HEK293 (cell line): ENCODE results near the gene PRKCA.
A peak's percentile ranks its signal among the peaks of the same experiment; 100 is the strongest.

Source experiments
- BCL11A ChIP-seq: fragments of 450-650 bp; formaldehyde crosslinking; IDR thresholded peaks from 2 replicates; pipeline ENCODE4 v1.5.1; 2016; ENCODE audit warnings: low read depth, missing biosample characterization, missing genetic modification characterization
- GLI4 ChIP-seq: fragments of 450-650 bp; formaldehyde crosslinking; IDR thresholded peaks from 2 replicates; pipeline ENCODE4 v1.5.1; 2016; ENCODE audit warnings: missing biosample characterization, missing genetic modification characterization
- SETDB1 ChIP-seq: IDR thresholded peaks from one replicate; pipeline ENCODE4 v1.6.1; 2017; ENCODE audit warnings: mild to moderate bottlenecking, low read length, moderate library complexity, mixed read lengths; ENCODE audit not compliant: insufficient read length
- TRIM28 ChIP-seq: IDR thresholded peaks from 2 replicates; pipeline ENCODE4 v1.6.1; 2011; ENCODE audit warnings: low read length, control low read depth, borderline replicate concordance
- WT1 ChIP-seq: fragments of 450-650 bp; formaldehyde crosslinking; IDR thresholded peaks from 2 replicates; pipeline ENCODE4 v1.5.1; 2016; ENCODE audit warnings: missing biosample characterization, missing genetic modification characterization
- ZBTB49 ChIP-seq: fragments of 450-650 bp; formaldehyde crosslinking; IDR thresholded peaks from 2 replicates; pipeline ENCODE4 v1.5.1; 2016; ENCODE audit warnings: missing biosample characterization, missing genetic modification characterization, low read depth
- ZEB2 ChIP-seq: fragments of 450-650 bp; formaldehyde crosslinking; IDR thresholded peaks from 2 replicates; pipeline ENCODE4 v1.5.1; 2016; ENCODE audit warnings: missing biosample characterization, missing genetic modification characterization
- ZFP3 ChIP-seq: fragments of 450-650 bp; formaldehyde crosslinking; IDR thresholded peaks from 2 replicates; pipeline ENCODE4 v1.5.1; 2016; ENCODE audit warnings: low read depth, missing biosample characterization, missing genetic modification characterization
- ZFP69B ChIP-seq: fragments of 450-650 bp; formaldehyde crosslinking; IDR thresholded peaks from 2 replicates; pipeline ENCODE4 v1.5.1; 2016; ENCODE audit warnings: missing biosample characterization, missing genetic modification characterization
- ZNF16 ChIP-seq: fragments of 450-650 bp; formaldehyde crosslinking; IDR thresholded peaks from 2 replicates; pipeline ENCODE4 v1.5.1; 2016; ENCODE audit warnings: low read depth, missing biosample characterization, missing genetic modification characterization
- ZNF184 ChIP-seq: fragments of 450-650 bp; IDR thresholded peaks from 2 replicates; pipeline ENCODE4 v1.5.1; 2018; ENCODE audit warnings: missing biosample characterization, mild to moderate bottlenecking, missing genetic modification characterization
- ZNF239 ChIP-seq: fragments of 450-650 bp; formaldehyde crosslinking; IDR thresholded peaks from 2 replicates; pipeline ENCODE4 v1.5.1; 2016; ENCODE audit warnings: missing biosample characterization, missing genetic modification characterization
- ZNF24 ChIP-seq: fragments of 450-650 bp; formaldehyde crosslinking; IDR thresholded peaks from 2 replicates; pipeline ENCODE4 v1.5.1; 2016; ENCODE audit warnings: missing biosample characterization, missing genetic modification characterization
- ZNF280C ChIP-seq: fragments of 450-650 bp; formaldehyde crosslinking; IDR thresholded peaks from 2 replicates; pipeline ENCODE4 v1.5.1; 2016; ENCODE audit warnings: missing biosample characterization, missing genetic modification characterization
- ZNF302 ChIP-seq: fragments of 450-650 bp; formaldehyde crosslinking; IDR thresholded peaks from 2 replicates; pipeline ENCODE4 v1.5.1; 2016; ENCODE audit warnings: missing biosample characterization, missing genetic modification characterization, low read depth
- ZNF311 ChIP-seq: fragments of 450-650 bp; formaldehyde crosslinking; IDR thresholded peaks from 2 replicates; pipeline ENCODE4 v1.5.1; 2017; ENCODE audit warnings: missing biosample characterization, missing genetic modification characterization, borderline replicate concordance
- ZNF354C ChIP-seq: fragments of 450-650 bp; formaldehyde crosslinking; IDR thresholded peaks from 2 replicates; pipeline ENCODE4 v1.5.1; 2016; ENCODE audit warnings: missing biosample characterization, missing genetic modification characterization, low read depth, borderline replicate concordance
- ZNF423 ChIP-seq: fragments of 450-650 bp; formaldehyde crosslinking; IDR thresholded peaks from 2 replicates; pipeline ENCODE4 v1.5.1; 2016; ENCODE audit warnings: missing biosample characterization, missing genetic modification characterization
- ZNF433 ChIP-seq: fragments of 450-650 bp; formaldehyde crosslinking; IDR thresholded peaks from 2 replicates; pipeline ENCODE4 v1.5.1; 2016; ENCODE audit warnings: missing biosample characterization, missing genetic modification characterization, low read depth
- ZNF514 ChIP-seq: fragments of 450-650 bp; formaldehyde crosslinking; IDR thresholded peaks from 2 replicates; pipeline ENCODE4 v1.5.1; 2016; ENCODE audit warnings: missing biosample characterization, missing genetic modification characterization
- ZNF544 ChIP-seq: fragments of 450-650 bp; formaldehyde crosslinking; IDR thresholded peaks from 2 replicates; pipeline ENCODE4 v1.5.0; 2017; ENCODE audit warnings: missing biosample characterization, missing genetic modification characterization
- ZNF610 ChIP-seq: fragments of 450-650 bp; formaldehyde crosslinking; IDR thresholded peaks from 2 replicates; pipeline ENCODE4 v1.5.1; 2016; ENCODE audit warnings: missing biosample characterization, missing genetic modification characterization, borderline replicate concordance
- ZNF654 ChIP-seq: fragments of 450-650 bp; formaldehyde crosslinking; IDR thresholded peaks from 2 replicates; pipeline ENCODE4 v1.5.1; 2016; ENCODE audit warnings: low read depth, missing biosample characterization, missing genetic modification characterization
- ZNF768 ChIP-seq: fragments of 450-650 bp; formaldehyde crosslinking; IDR thresholded peaks from 2 replicates; pipeline ENCODE4 v1.5.1; 2018; ENCODE audit warnings: missing biosample characterization, mild to moderate bottlenecking, missing genetic modification characterization
- ZSCAN23 ChIP-seq: fragments of 450-650 bp; formaldehyde crosslinking; IDR thresholded peaks from 2 replicates; pipeline ENCODE4 v1.5.1; 2016; ENCODE audit warnings: missing biosample characterization, missing genetic modification characterization
- TF ChIP-seq, protein P1 (sequence below): fragments of 450-650 bp; formaldehyde crosslinking; IDR thresholded peaks from 2 replicates; pipeline ENCODE4 v1.5.1; 2016; ENCODE audit warnings: missing biosample characterization, missing genetic modification characterization
- TF ChIP-seq, protein P2 (sequence below): fragments of 450-650 bp; formaldehyde crosslinking; IDR thresholded peaks from 2 replicates; pipeline ENCODE4 v1.5.1; 2016; ENCODE audit warnings: missing biosample characterization, missing genetic modification characterization
- TF ChIP-seq, protein P3 (sequence below): fragments of 450-650 bp; formaldehyde crosslinking; IDR thresholded peaks from 2 replicates; pipeline ENCODE4 v1.5.1; 2016; ENCODE audit warnings: missing biosample characterization, missing genetic modification characterization

The PRKCA gene

GRCh38 chr17:66348584-66349165, 46.3 kb downstream of the PRKCA start (continued):
- TF ChIP-seq ZNF302 (tag by site-specific recombination), result no peak
- no peak for TF ChIP-seq ZBTB49
- TF ChIP-seq TRIM28, result peak; percentile 92
- TF ChIP-seq WT1 (tag by site-specific recombination), result peak; percentile 67
- peak; percentile 51; the same call in 1 of the 2 replicates for TF ChIP-seq BCL11A (tag by site-specific recombination)
- TF ChIP-seq, protein P1, sequence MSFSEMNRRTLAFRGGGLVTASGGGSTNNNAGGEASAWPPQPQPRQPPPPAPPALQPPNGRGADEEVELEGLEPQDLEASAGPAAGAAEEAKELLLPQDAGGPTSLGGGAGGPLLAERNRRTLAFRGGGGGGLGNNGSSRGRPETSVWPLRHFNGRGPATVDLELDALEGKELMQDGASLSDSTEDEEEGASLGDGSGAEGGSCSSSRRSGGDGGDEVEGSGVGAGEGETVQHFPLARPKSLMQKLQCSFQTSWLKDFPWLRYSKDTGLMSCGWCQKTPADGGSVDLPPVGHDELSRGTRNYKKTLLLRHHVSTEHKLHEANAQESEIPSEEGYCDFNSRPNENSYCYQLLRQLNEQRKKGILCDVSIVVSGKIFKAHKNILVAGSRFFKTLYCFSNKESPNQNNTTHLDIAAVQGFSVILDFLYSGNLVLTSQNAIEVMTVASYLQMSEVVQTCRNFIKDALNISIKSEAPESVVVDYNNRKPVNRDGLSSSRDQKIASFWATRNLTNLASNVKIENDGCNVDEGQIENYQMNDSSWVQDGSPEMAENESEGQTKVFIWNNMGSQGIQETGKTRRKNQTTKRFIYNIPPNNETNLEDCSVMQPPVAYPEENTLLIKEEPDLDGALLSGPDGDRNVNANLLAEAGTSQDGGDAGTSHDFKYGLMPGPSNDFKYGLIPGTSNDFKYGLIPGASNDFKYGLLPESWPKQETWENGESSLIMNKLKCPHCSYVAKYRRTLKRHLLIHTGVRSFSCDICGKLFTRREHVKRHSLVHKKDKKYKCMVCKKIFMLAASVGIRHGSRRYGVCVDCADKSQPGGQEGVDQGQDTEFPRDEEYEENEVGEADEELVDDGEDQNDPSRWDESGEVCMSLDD (tag by site-specific recombination), result no peak
- TF ChIP-seq ZNF16 (tag by site-specific recombination), result no peak
- TF ChIP-seq ZNF239, result no peak
- no peak for TF ChIP-seq ZNF514 (tag by site-specific recombination)
- peak; percentile 49; the same call in 1 of the 2 replicates for TF ChIP-seq ZSCAN23 (tag by site-specific recombination)
- no peak for TF ChIP-seq GLI4 (tag by site-specific recombination)
- TF ChIP-seq ZNF354C (tag by site-specific recombination), result no peak
- TF ChIP-seq ZFP3 (tag by site-specific recombination), result no peak
- no peak for TF ChIP-seq ZNF184 (tag by site-specific recombination)
- TF ChIP-seq ZEB2 (tag by site-specific recombination), result peak; percentile 91
- TF ChIP-seq ZFP69B (tag by site-specific recombination), result no peak
- TF ChIP-seq ZNF24 (tag by site-specific recombination), result peak; percentile 74
- no peak for TF ChIP-seq ZNF280C (tag by site-specific recombination)
- no peak for TF ChIP-seq SETDB1
- TF ChIP-seq ZNF311 (tag by site-specific recombination), result no peak
- no peak for TF ChIP-seq ZNF610 (tag by site-specific recombination)
- no peak for TF ChIP-seq ZNF654
- TF ChIP-seq ZNF544 (tag by site-specific recombination), result no peak
- TF ChIP-seq, protein P2, sequence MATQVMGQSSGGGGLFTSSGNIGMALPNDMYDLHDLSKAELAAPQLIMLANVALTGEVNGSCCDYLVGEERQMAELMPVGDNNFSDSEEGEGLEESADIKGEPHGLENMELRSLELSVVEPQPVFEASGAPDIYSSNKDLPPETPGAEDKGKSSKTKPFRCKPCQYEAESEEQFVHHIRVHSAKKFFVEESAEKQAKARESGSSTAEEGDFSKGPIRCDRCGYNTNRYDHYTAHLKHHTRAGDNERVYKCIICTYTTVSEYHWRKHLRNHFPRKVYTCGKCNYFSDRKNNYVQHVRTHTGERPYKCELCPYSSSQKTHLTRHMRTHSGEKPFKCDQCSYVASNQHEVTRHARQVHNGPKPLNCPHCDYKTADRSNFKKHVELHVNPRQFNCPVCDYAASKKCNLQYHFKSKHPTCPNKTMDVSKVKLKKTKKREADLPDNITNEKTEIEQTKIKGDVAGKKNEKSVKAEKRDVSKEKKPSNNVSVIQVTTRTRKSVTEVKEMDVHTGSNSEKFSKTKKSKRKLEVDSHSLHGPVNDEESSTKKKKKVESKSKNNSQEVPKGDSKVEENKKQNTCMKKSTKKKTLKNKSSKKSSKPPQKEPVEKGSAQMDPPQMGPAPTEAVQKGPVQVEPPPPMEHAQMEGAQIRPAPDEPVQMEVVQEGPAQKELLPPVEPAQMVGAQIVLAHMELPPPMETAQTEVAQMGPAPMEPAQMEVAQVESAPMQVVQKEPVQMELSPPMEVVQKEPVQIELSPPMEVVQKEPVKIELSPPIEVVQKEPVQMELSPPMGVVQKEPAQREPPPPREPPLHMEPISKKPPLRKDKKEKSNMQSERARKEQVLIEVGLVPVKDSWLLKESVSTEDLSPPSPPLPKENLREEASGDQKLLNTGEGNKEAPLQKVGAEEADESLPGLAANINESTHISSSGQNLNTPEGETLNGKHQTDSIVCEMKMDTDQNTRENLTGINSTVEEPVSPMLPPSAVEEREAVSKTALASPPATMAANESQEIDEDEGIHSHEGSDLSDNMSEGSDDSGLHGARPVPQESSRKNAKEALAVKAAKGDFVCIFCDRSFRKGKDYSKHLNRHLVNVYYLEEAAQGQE (tag by site-specific recombination), result no peak
- TF ChIP-seq, protein P3, sequence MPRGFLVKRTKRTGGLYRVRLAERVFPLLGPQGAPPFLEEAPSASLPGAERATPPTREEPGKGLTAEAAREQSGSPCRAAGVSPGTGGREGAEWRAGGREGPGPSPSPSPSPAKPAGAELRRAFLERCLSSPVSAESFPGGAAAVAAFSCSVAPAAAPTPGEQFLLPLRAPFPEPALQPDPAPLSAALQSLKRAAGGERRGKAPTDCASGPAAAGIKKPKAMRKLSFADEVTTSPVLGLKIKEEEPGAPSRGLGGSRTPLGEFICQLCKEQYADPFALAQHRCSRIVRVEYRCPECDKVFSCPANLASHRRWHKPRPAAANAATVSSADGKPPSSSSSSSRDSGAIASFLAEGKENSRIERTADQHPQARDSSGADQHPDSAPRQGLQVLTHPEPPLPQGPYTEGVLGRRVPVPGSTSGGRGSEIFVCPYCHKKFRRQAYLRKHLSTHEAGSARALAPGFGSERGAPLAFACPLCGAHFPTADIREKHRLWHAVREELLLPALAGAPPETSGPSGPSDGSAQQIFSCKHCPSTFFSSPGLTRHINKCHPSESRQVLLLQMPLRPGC (tag by site-specific recombination), result peak; percentile 78
- no peak for TF ChIP-seq ZNF433 (tag by site-specific recombination)
- peak; percentile 59; the same call in 1 of the 2 replicates for TF ChIP-seq ZNF768 (tag by site-specific recombination)
- no peak for TF ChIP-seq ZNF423 (tag by site-specific recombination)
